GM10847 (cell line): ENCODE data around the gene GPR137B.

Experiments
- POLR2A ChIP-seq: IDR thresholded peaks from 2 replicates; pipeline ENCODE4 v1.6.1; 2011; ENCODE audit not compliant: insufficient read length; ENCODE audit errors: extremely low read depth

The GPR137B gene

GRCh38 chr1:236164273-236164672 is 21.9 kb downstream of the GPR137B start:
- no peak for TF ChIP-seq POLR2A

- no peak for TF ChIP-seq POLR2A
Measured at GRCh38 chr1:236165238-236165981, 23.1 kb downstream of the GPR137B start.

GRCh38 chr1:236166041-236166440 is 23.7 kb downstream of the GPR137B start:
- TF ChIP-seq POLR2A = no peak

- TF ChIP-seq POLR2A = no peak
Measured at GRCh38 chr1:236167154-236167553, 24.8 kb downstream of the GPR137B start.

- TF ChIP-seq POLR2A = no peak
Measured at GRCh38 chr1:236167578-236167977, 25.2 kb downstream of the GPR137B start.

GRCh38 chr1:236168716-236169429 is 26.5 kb downstream of the GPR137B start:
- TF ChIP-seq POLR2A = no peak

- no peak for TF ChIP-seq POLR2A
Measured at GRCh38 chr1:236172041-236172579, 29.8 kb downstream of the GPR137B start.

GRCh38 chr1:236173174-236173767 is 30.9 kb downstream of the GPR137B start:
- no peak for TF ChIP-seq POLR2A

GRCh38 chr1:236175642-236176336 is 33.5 kb downstream of the GPR137B start:
- TF ChIP-seq POLR2A = no peak

- no peak for TF ChIP-seq POLR2A
Measured at GRCh38 chr1:236176337-236177336, 34.3 kb downstream of the GPR137B start.

GRCh38 chr1:236179634-236180033 is 37.3 kb downstream of the GPR137B start:
- TF ChIP-seq POLR2A = no peak

- no peak for TF ChIP-seq POLR2A
Measured at GRCh38 chr1:236181059-236181458, 38.7 kb downstream of the GPR137B start.

- no peak for TF ChIP-seq POLR2A
Measured at GRCh38 chr1:236185687-236186086, 43.3 kb downstream of the GPR137B start.

GRCh38 chr1:236193184-236193583 is 50.8 kb downstream of the GPR137B start:
- TF ChIP-seq POLR2A = no peak
